H1 (cell line): ENCODE data around the gene STEAP3. TPM values are rescaled to one million over a fixed set of nuclear protein-coding genes. Genes with fewer than 3 reads are reported as not detected.

Source experiments
- CTCF ChIA-PET: fragments of 300-600 bp; sonication (Branson Sonifier 250); formaldehyde crosslinking; loops from one replicate; lab custom pipeline; 2021; ENCODE audit not compliant: partially characterized antibody; lab: Charles Lee
- POLR2A ChIA-PET: fragments of 300-600 bp; sonication (Branson Sonifier 250); formaldehyde crosslinking; loops from one replicate; lab custom pipeline; 2021; ENCODE audit warnings: inconsistent platforms; ENCODE audit not compliant: partially characterized antibody; lab: Charles Lee
- DNase-seq, 2 experiments: peaks; one replicate each; pipeline versions ENCODE4 v3.0.0 to v3.0.0-alpha.2; 2010 to 2022; ENCODE audit warnings: low spot score in 2 of 2, low read depth in 1 of 2, mixed read lengths in 1 of 2
- FAIRE-seq: peaks from 2 replicates; lab custom pipeline; 2011; peaks lifted over from hg19 to GRCh38; lab: Jason Lieb, UNC
- H2AFZ ChIP-seq: 2 replicates; pipeline ENCODE4 v1.8.1; 2012; ENCODE audit warnings: low read length, inconsistent platforms
- H2AK5ac ChIP-seq: 2 replicates; pipeline ENCODE4 v1.6.1; 2013; ENCODE audit warnings: low read depth, low read length
- H2BK120ac ChIP-seq: replicated peaks from 2 replicates; pipeline ENCODE3; 2013; ENCODE audit warnings: low read depth, low read length, inconsistent platforms
- H2BK12ac ChIP-seq: 2 replicates; pipeline ENCODE4 v1.6.1; 2013; ENCODE audit warnings: low read depth, low read length
- H2BK15ac ChIP-seq: 2 replicates; pipeline ENCODE4 v1.6.1; 2013; ENCODE audit warnings: low read length
- H2BK20ac ChIP-seq: 2 replicates; pipeline ENCODE4 v1.6.1; 2013; ENCODE audit warnings: low read length
- H2BK5ac ChIP-seq: 2 replicates; pipeline ENCODE4 v1.6.1; 2013; ENCODE audit warnings: low read depth, low read length
- H3K14ac ChIP-seq: 2 replicates; pipeline ENCODE4 v1.6.1; 2013; ENCODE audit warnings: inconsistent platforms; ENCODE audit not compliant: insufficient read length
- H3K18ac ChIP-seq: 2 replicates; pipeline ENCODE4 v1.6.1; 2013; ENCODE audit warnings: low read length; ENCODE audit errors: extremely low read depth
- H3K23ac ChIP-seq: 2 replicates; pipeline ENCODE4 v1.6.1; 2013; ENCODE audit warnings: inconsistent platforms; ENCODE audit not compliant: insufficient read length
- H3K23me2 ChIP-seq: 2 replicates; pipeline ENCODE4 v1.6.1; 2013; ENCODE audit warnings: low read depth, low read length
- H3K27ac ChIP-seq: 2 replicates; pipeline ENCODE4 v1.6.1; 2011; ENCODE audit warnings: low read depth, low read length, inconsistent platforms
- H3K27me3 ChIP-seq, 4 experiments: replicated peaks in 1 of 4; 1 replicate in 1 of 4; 2 replicates in 3 of 4; pipeline versions ENCODE4 v1.6.1 to v1.8.1; 2011 to 2013; ENCODE audit warnings: low read length in 3 of 4, mild to moderate bottlenecking in 3 of 4, inconsistent platforms in 2 of 4, mixed read lengths in 2 of 4, moderate library complexity in 1 of 4; ENCODE audit not compliant: control insufficient read depth in 3 of 4, insufficient read depth in 3 of 4; ENCODE audit errors: extremely low read depth in 1 of 4
- H3K36me3 ChIP-seq, 4 experiments: 2 replicates each; pipeline versions ENCODE4 v1.6.1 to v1.8.1; 2011 to 2013; ENCODE audit warnings: mild to moderate bottlenecking in 4 of 4, low read length in 3 of 4, moderate library complexity in 2 of 4, control low read depth in 1 of 4, inconsistent platforms in 1 of 4; ENCODE audit not compliant: insufficient read depth in 4 of 4, control insufficient read depth in 2 of 4
- H3K4ac ChIP-seq: replicated peaks from 2 replicates; pipeline ENCODE3; 2013; ENCODE audit warnings: low read length, low read depth, mixed read lengths, inconsistent platforms; ENCODE audit not compliant: insufficient read length
- H3K4me1 ChIP-seq, 4 experiments: replicated peaks in 1 of 4; 1 replicate in 1 of 4; 2 replicates in 3 of 4; pipeline versions ENCODE4 v1.6.1 to v1.8.1; 2011 to 2013; ENCODE audit warnings: low read length in 3 of 4, inconsistent platforms in 2 of 4, mixed read lengths in 1 of 4; ENCODE audit not compliant: insufficient read depth in 4 of 4, control insufficient read depth in 3 of 4
- H3K4me2 ChIP-seq, 2 experiments: 2 replicates each; pipeline versions ENCODE4 v1.6.1 to v1.8.1; 2011 to 2013; ENCODE audit warnings: low read depth in 2 of 2, low read length in 2 of 2, control low read depth in 1 of 2, inconsistent platforms in 1 of 2, mild to moderate bottlenecking in 1 of 2; ENCODE audit not compliant: insufficient read depth in 1 of 2
- H3K4me3 ChIP-seq, 4 experiments: fragments of 200-600, 300-600 bp in 1 of 4; sonication (generic), shearing (Covaris generic), sonication (Bioruptor Twin) in 1 of 4; 2 replicates each; pipeline versions ENCODE4 v1.5.1 to v1.8.1; 2011 to 2016; ENCODE audit warnings: low read length in 4 of 4, low read depth in 3 of 4, control low read depth in 2 of 4, inconsistent platforms in 2 of 4, mild to moderate bottlenecking in 2 of 4, mixed read lengths in 1 of 4, moderate library complexity in 1 of 4; ENCODE audit not compliant: insufficient read depth in 2 of 4; ENCODE audit errors: extremely low read depth in 1 of 4
- H3K56ac ChIP-seq: replicated peaks from 2 replicates; pipeline ENCODE3; 2013; ENCODE audit warnings: low read depth, mild to moderate bottlenecking, mixed read lengths, low read length, inconsistent platforms; ENCODE audit not compliant: insufficient read length
- H3K79me1 ChIP-seq: 2 replicates; pipeline ENCODE4 v1.6.1; 2013; ENCODE audit warnings: low read depth, low read length, control low read depth
- H3K79me2 ChIP-seq, 2 experiments: 2 replicates each; pipeline versions ENCODE4 v1.6.1 to v1.8.1; 2012 to 2013; ENCODE audit warnings: low read length in 2 of 2, mild to moderate bottlenecking in 2 of 2, inconsistent platforms in 1 of 2; ENCODE audit not compliant: insufficient read depth in 2 of 2, control insufficient read depth in 1 of 2
- H3K9ac ChIP-seq, 4 experiments: replicated peaks in 1 of 4; 1 replicate in 1 of 4; 2 replicates in 3 of 4; pipeline versions ENCODE4 v1.6.1 to v1.8.1; 2011 to 2013; ENCODE audit warnings: low read depth in 3 of 4, low read length in 3 of 4, control low read depth in 2 of 4, mild to moderate bottlenecking in 2 of 4, moderate library complexity in 2 of 4, inconsistent platforms in 1 of 4; ENCODE audit errors: extremely low read depth in 1 of 4
- H3K9me3 ChIP-seq, 2 experiments: 2 replicates each; pipeline versions ENCODE4 v1.6.1 to v1.8.1; 2012 to 2013; ENCODE audit warnings: mild to moderate bottlenecking in 2 of 2, moderate library complexity in 2 of 2, control low read depth in 1 of 2, inconsistent platforms in 1 of 2, low read depth in 1 of 2, low read length in 1 of 2, mixed read lengths in 1 of 2; ENCODE audit not compliant: insufficient read depth in 2 of 2
- H4K20me1 ChIP-seq, 2 experiments: replicated peaks in 1 of 2; 2 replicates each; pipeline versions ENCODE3 to v1.8.1; 2011 to 2013; ENCODE audit warnings: inconsistent platforms in 2 of 2, low read length in 2 of 2, mild to moderate bottlenecking in 1 of 2; ENCODE audit not compliant: insufficient read depth in 2 of 2, control insufficient read depth in 1 of 2
- H4K5ac ChIP-seq: 2 replicates; pipeline ENCODE4 v1.6.1; 2013; ENCODE audit warnings: low read length, low read depth, mixed read lengths, inconsistent platforms; ENCODE audit not compliant: insufficient read length
- H4K8ac ChIP-seq: 2 replicates; pipeline ENCODE4 v1.8.0; 2013; ENCODE audit warnings: mild to moderate bottlenecking, moderate library complexity, low read length, inconsistent platforms; ENCODE audit not compliant: insufficient read depth; ENCODE audit errors: extremely low read depth
- H4K91ac ChIP-seq: replicated peaks from 2 replicates; pipeline ENCODE3; 2013; ENCODE audit warnings: low read length, mixed read lengths, inconsistent platforms; ENCODE audit not compliant: insufficient read length
- NRF1 ChIP-seq: IDR thresholded peaks from 2 replicates; pipeline ENCODE4 v1.6.1; 2011; ENCODE audit warnings: mild to moderate bottlenecking, low read depth, low read length, improper control_type of control experiment
- SAP30 ChIP-seq: fragments of 300-600 bp; sonication (generic); IDR thresholded peaks from 2 replicates; pipeline ENCODE4 v1.7.1; 2012; ENCODE audit warnings: low read length, moderate library complexity, mild to moderate bottlenecking, inconsistent platforms; ENCODE audit not compliant: insufficient read depth, insufficient replicate concordance
- SUZ12 ChIP-seq: fragments of 200-600 bp; sonication (generic); IDR thresholded peaks from 2 replicates; pipeline ENCODE4 v1.6.1; 2012; ENCODE audit warnings: mild to moderate bottlenecking, inconsistent platforms, low read length, moderate library complexity, mixed read lengths
- TCF12 ChIP-seq: IDR thresholded peaks from 2 replicates; pipeline ENCODE4 v1.6.1; 2011; ENCODE audit warnings: low read depth, mild to moderate bottlenecking, low read length
- WGBS, 2 experiments: shearing (Covaris generic) in 1 of 2; methylation state at CpG; one replicate each; pipeline versions ENCODE4 v1.1.6 to v1.1.7; 2013 to 2015; ENCODE audit warnings: low lambda C conversion rate in 2 of 2, mixed read lengths in 2 of 2, inconsistent platforms in 1 of 2, low coverage in 1 of 2, missing lambda C conversion rate in 1 of 2; ENCODE audit not compliant: insufficient replicate concordance in 2 of 2, insufficient coverage in 1 of 2, insufficient read length in 1 of 2; ENCODE audit errors: extremely low coverage in 1 of 2, missing lambda C conversion rate in 1 of 2; 5-methylcytosine and 5-hydroxymethylcytosine counted together
- polyA plus RNA-seq, 7 experiments: library from polyadenylated mRNA; depleted of rRNA in 3 of 7; stranded (reverse) in 5 of 7; unstranded in 2 of 7; fragments of >200 nt in 5 of 7; fragments of 200-250 nt in 2 of 7; gene quantifications; 1 replicate in 5 of 7; 2 replicates in 1 of 7; 4 replicates in 1 of 7; pipeline versions ENCODE4 v1.2.1 to v1.2.3, GENCODE V29; 2011 to 2013; ENCODE audit warnings: missing spikeins in 2 of 7, mixed read lengths in 2 of 7
- total RNA-seq: library from RNA; stranded (reverse); fragmentation: NEBNext Ultra II Directional; extraction: Animal tissue kit (Norgen Biotek cat#: 25700); gene quantifications from 2 replicates; pipeline ENCODE4 v1.2.1, GENCODE V29; 2021

Gene STEAP3
- total and polyA plus RNA-seq, 2 of the 8 experiments (the other 6 are each of a cell fraction or from before 2014, with no cell fraction given) = 21.7 to 27.9 TPM

- H2BK15ac ChIP-seq = no peak overlapping the region
- no peak overlapping the region for H3K9ac ChIP-seq
- no peaks in the 10 kb centered on the region for H3K23me2 ChIP-seq
- no peaks in the 10 kb centered on the region for H3K27me3 ChIP-seq
- no peak overlapping the region for H2BK120ac ChIP-seq
- H3K36me3 ChIP-seq = no peaks in the 10 kb centered on the region; a peak in 2 of 8 replicates
- DNase-seq = no peak
- no peak overlapping the region for H2AFZ ChIP-seq
- WGBS, 2 experiments = 74% methylated on average over 5 of the region's 5 CpGs; no CpG with 5 or more reads in 1 of the 2 experiments
- no peak overlapping the region for H3K56ac ChIP-seq
- no peaks in the 10 kb centered on the region for H3K79me1 ChIP-seq
- H4K91ac ChIP-seq = no peak overlapping the region
- H4K8ac ChIP-seq = no peak overlapping the region
- peaks cover 2% of the 10 kb centered on the region in 2 experiments for H4K20me1 ChIP-seq
- no peak overlapping the region for H4K5ac ChIP-seq
- H2BK12ac ChIP-seq = no peak overlapping the region
- no peak for FAIRE-seq
- no peak overlapping the region for H3K4me3 ChIP-seq
- H3K4me2 ChIP-seq = no peak overlapping the region
- H3K14ac ChIP-seq = no peak overlapping the region
- H3K23ac ChIP-seq = no peak overlapping the region
- 0 out of 2 replicates have a peak overlapping the region, but pooled peaks have one; percentile 95 for H2BK5ac ChIP-seq
- H3K9me3 ChIP-seq = no peaks in the 10 kb centered on the region
- H3K4me1 ChIP-seq = peaks cover 6 to 22% (median 13%) of the 10 kb centered on the region in 4 experiments
- H2AK5ac ChIP-seq = peak overlapping the region; percentile 1; the same call in 1 of the 2 replicates
- CTCF ChIA-PET = interaction anchor here (0.6 to 5.0 kb wide), 15 partner anchors 8 to 1066 kb away, joined by 3 to 24 read pairs (median 4); no protein-coding TSS in a partner anchor
- peak overlapping the region; percentile 57; the same call in 1 of the 2 replicates for H2BK20ac ChIP-seq
- POLR2A ChIA-PET = interaction anchor here (0.8 to 1.9 kb wide), 2 partner anchors 12 to 15 kb away, joined by 5 to 8 read pairs; no protein-coding TSS in a partner anchor
- H3K18ac ChIP-seq = no peak overlapping the region
- no peak overlapping the region for H3K4ac ChIP-seq
- no peak overlapping the region for H3K27ac ChIP-seq
- TF ChIP-seq SUZ12 (no peak), SAP30 (no peak), NRF1 (no peak), TCF12 (no peak)
- H3K79me2 ChIP-seq = no peaks in the 10 kb centered on the region
Measured at GRCh38 chr2:119241205-119241532, 17.5 kb downstream of the STEAP3 start.
